OCI-LY1 (cell line): ENCODE data around the gene RABEPK.
A peak's percentile ranks its signal among the peaks of the same experiment; 100 is the strongest.

Source experiments
- H2AFZ ChIP-seq: fragments of 200-600 bp; sonication (generic), shearing (Covaris generic); 2 replicates; pipeline ENCODE4 v1.6.0; 2014; ENCODE audit warnings: antibody characterized with exemption, mild to moderate bottlenecking, low read length
- H3F3A ChIP-seq: fragments of 200-600 bp; sonication (generic), shearing (Covaris generic); 2 replicates; pipeline ENCODE4 v1.6.0; 2014; ENCODE audit warnings: mild to moderate bottlenecking, antibody characterized with exemption, low read length, moderate library complexity; ENCODE audit not compliant: insufficient read depth
- H3K27ac ChIP-seq: fragments of 200-600 bp; sonication (generic); 2 replicates; pipeline ENCODE4 v1.5.1; 2014; ENCODE audit warnings: low read length, mixed run types, mild to moderate bottlenecking, low read depth; ENCODE audit not compliant: poor library complexity, severe bottlenecking
- H3K27me3 ChIP-seq: fragments of 200-600 bp; sonication (generic); 2 replicates; pipeline ENCODE4 v1.6.0; 2014; ENCODE audit warnings: antibody characterized with exemption, mild to moderate bottlenecking, low read length, moderate library complexity; ENCODE audit not compliant: insufficient read depth
- H3K36me3 ChIP-seq: fragments of 200-600 bp; sonication (generic); 2 replicates; pipeline ENCODE4 v1.6.1; 2014; ENCODE audit warnings: mild to moderate bottlenecking, antibody characterized with exemption, low read length, moderate library complexity, mixed read lengths; ENCODE audit not compliant: insufficient read depth
- H3K4me1 ChIP-seq: fragments of 200-600 bp; sonication (generic); 2 replicates; pipeline ENCODE4 v1.5.1; 2014; ENCODE audit warnings: mild to moderate bottlenecking, low read length, moderate library complexity; ENCODE audit not compliant: insufficient read depth, severe bottlenecking
- H3K4me2 ChIP-seq: fragments of 200-600 bp; sonication (generic), shearing (Covaris generic); 2 replicates; pipeline ENCODE4 v1.6.1; 2014; ENCODE audit warnings: low read length
- H3K4me3 ChIP-seq: fragments of 200-600 bp; sonication (generic); 2 replicates; pipeline ENCODE4 v1.5.1; 2014; ENCODE audit warnings: low read length, low read depth, mild to moderate bottlenecking, mixed read lengths; ENCODE audit not compliant: poor library complexity, severe bottlenecking
- H3K79me2 ChIP-seq: fragments of 200-600 bp; shearing (Covaris generic); 2 replicates; pipeline ENCODE4 v1.6.1; 2016; ENCODE audit warnings: mixed run types, low read length, mixed read lengths; ENCODE audit not compliant: insufficient read depth
- H3K9ac ChIP-seq: fragments of 200-600 bp; sonication (generic), shearing (Covaris generic); 2 replicates; pipeline ENCODE4 v1.6.1; 2014; ENCODE audit warnings: mild to moderate bottlenecking, low read length, mixed read lengths
- H3K9me2 ChIP-seq: fragments of 200-600 bp; sonication (generic), shearing (Covaris generic); 2 replicates; pipeline ENCODE4 v1.6.1; 2014; ENCODE audit warnings: low read depth, mild to moderate bottlenecking, low read length, mixed read lengths
- H3K9me3 ChIP-seq: fragments of 200-600 bp; shearing (Covaris generic); 2 replicates; pipeline ENCODE4 v1.6.1; 2014; ENCODE audit warnings: low read length, mixed read lengths
- H4K20me1 ChIP-seq: fragments of 200-600 bp; sonication (generic), shearing (Covaris generic); 2 replicates; pipeline ENCODE4 v1.6.0; 2016; ENCODE audit warnings: mild to moderate bottlenecking, low read length; ENCODE audit not compliant: insufficient read depth
- EZH2 ChIP-seq: fragments of 200-600 bp; sonication (generic), shearing (Covaris generic); IDR thresholded peaks from 2 replicates; pipeline ENCODE4 v1.8.0; 2017; ENCODE audit warnings: borderline replicate concordance, mixed run types, mild to moderate bottlenecking, antibody characterized with exemption, low read length, moderate library complexity, mixed read lengths
- TF ChIP-seq, protein P1 (sequence below): fragments of 200-600 bp; sonication (generic), shearing (Covaris generic); IDR thresholded peaks from 2 replicates; pipeline ENCODE4 v1.5.1; 2017; ENCODE audit warnings: mild to moderate bottlenecking, antibody characterized with exemption, low read length, moderate library complexity, mixed read lengths

The RABEPK gene

DNA sequence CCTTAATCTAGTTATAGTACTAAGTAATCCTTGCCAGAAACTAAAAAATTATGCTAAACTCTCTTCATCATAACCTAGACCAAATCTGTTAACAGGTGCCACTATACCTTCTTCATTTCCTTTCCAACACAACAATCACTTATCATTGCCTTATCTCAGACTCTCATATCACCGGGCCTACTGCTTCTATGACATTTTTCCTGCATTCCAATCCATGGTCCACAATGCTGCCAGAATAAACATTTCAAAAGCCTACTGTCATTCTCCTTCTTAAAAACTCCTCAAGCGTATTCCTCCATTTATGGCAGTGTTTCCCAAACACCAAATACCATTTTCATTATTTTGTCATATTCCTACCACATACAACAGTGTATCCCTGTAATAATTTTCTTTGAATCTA is 17.3 kb upstream of the RABEPK start:
- H3K9me3 ChIP-seq = peaks cover 5% of the 10 kb centered on the region
- no peak overlapping the region for H3K9ac ChIP-seq
- no peaks in the 10 kb centered on the region for H3K9me2 ChIP-seq
- H3K4me3 ChIP-seq = no peak overlapping the region
- H2AFZ ChIP-seq = no peak overlapping the region
- peaks cover 11% of the 10 kb centered on the region for H3K4me1 ChIP-seq
- H3F3A ChIP-seq = no peaks in the 10 kb centered on the region
- H3K79me2 ChIP-seq = peaks cover 98% of the 10 kb centered on the region
- H3K4me2 ChIP-seq = no peak overlapping the region
- TF ChIP-seq, protein P1, sequence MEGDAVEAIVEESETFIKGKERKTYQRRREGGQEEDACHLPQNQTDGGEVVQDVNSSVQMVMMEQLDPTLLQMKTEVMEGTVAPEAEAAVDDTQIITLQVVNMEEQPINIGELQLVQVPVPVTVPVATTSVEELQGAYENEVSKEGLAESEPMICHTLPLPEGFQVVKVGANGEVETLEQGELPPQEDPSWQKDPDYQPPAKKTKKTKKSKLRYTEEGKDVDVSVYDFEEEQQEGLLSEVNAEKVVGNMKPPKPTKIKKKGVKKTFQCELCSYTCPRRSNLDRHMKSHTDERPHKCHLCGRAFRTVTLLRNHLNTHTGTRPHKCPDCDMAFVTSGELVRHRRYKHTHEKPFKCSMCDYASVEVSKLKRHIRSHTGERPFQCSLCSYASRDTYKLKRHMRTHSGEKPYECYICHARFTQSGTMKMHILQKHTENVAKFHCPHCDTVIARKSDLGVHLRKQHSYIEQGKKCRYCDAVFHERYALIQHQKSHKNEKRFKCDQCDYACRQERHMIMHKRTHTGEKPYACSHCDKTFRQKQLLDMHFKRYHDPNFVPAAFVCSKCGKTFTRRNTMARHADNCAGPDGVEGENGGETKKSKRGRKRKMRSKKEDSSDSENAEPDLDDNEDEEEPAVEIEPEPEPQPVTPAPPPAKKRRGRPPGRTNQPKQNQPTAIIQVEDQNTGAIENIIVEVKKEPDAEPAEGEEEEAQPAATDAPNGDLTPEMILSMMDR = no peak
- TF ChIP-seq EZH2 = no peak
- H3K27me3 ChIP-seq = no peaks in the 10 kb centered on the region
- no peak overlapping the region for H3K27ac ChIP-seq
- no peaks in the 10 kb centered on the region for H4K20me1 ChIP-seq
- H3K36me3 ChIP-seq = peaks cover 29% of the 10 kb centered on the region

DNA sequence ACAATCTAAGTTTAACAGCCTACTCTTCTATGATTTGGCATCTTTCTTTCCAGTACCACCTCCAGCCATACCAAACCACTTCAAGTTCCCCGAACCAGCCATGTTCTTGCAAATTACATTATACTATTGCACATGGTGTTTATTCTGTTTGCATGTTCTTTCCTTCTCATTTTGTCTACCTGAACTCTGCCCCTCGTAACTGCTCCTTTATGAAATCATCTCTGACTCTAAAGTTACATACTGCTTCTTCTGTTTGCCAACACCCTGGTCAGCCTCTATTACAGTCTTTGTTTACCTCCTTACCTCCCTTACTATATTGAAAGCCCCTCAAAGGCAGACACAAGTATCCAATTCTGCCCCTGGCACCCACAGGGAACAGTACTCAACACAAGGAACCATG is 16.8 kb upstream of the RABEPK start:
- no peak overlapping the region for H3K4me3 ChIP-seq
- H3K9ac ChIP-seq = no peak overlapping the region

DNA sequence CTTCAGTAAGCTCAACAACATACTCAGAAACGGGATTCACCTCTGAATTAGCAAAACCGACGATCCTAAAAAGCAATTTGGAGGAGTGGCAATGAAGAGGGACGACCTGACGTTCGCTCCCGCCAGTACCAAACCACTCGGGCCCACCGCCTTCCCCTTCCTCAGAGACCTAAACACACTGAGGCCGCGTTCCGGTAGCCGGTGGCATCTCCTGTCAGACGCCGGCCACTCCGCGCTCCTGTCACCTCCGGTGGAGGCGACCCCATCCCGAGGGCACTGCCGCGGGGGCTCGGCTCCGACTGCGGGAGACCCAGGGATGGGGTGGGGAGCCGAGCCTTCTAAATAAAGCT is 11.4 kb upstream of the RABEPK start:
- Histone ChIP-seq H3K4me3 (peak overlapping the region; percentile 89), H3K79me2 (peaks cover 58% of the 10 kb centered on the region), H3K9ac (peak overlapping the region; percentile 91), H3K4me1 (peaks cover 26% of the 10 kb centered on the region), H4K20me1 (no peaks in the 10 kb centered on the region), H3F3A (no peaks in the 10 kb centered on the region), H3K9me2 (no peaks in the 10 kb centered on the region), H3K27ac (peak overlapping the region; percentile 67), H3K27me3 (no peaks in the 10 kb centered on the region), H2AFZ (no peak overlapping the region), H3K9me3 (no peaks in the 10 kb centered on the region), H3K4me2 (peak overlapping the region; percentile 100), H3K36me3 (peaks cover 9% of the 10 kb centered on the region)
- TF ChIP-seq, protein P1 = no peak
- TF ChIP-seq EZH2 = no peak

More for the DNA sequence above, 16.8 kb upstream of the RABEPK start:
- Histone ChIP-seq H3K4me1 (peaks cover 15% of the 10 kb centered on the region), H3F3A (no peaks in the 10 kb centered on the region), H3K9me2 (no peaks in the 10 kb centered on the region), H3K36me3 (peaks cover 29% of the 10 kb centered on the region), H2AFZ (no peak overlapping the region), H4K20me1 (no peaks in the 10 kb centered on the region), H3K4me2 (no peak overlapping the region), H3K79me2 (peaks cover 97% of the 10 kb centered on the region), H3K27ac (no peak overlapping the region), H3K27me3 (no peaks in the 10 kb centered on the region), H3K9me3 (peaks cover 5% of the 10 kb centered on the region)
- TF ChIP-seq, protein P1 = no peak
- TF ChIP-seq EZH2 = no peak
